IPS-18c (cell line): ENCODE data around the gene USHBP1.
"Not testable (repeated sequence)": the region's sequence is repeated elsewhere in the genome, so short reads cannot be mapped to it uniquely, and the experiment has no call there.

Experiments
- H3K4me3 ChIP-seq: 2 replicates; pipeline ENCODE4 v1.7.0; 2013; ENCODE audit warnings: low read depth, mild to moderate bottlenecking, low read length, moderate library complexity; ENCODE audit not compliant: insufficient read depth
- H3K9me3 ChIP-seq: one replicate; pipeline ENCODE4 v1.6.1; 2013; ENCODE audit warnings: mild to moderate bottlenecking, low read length, moderate library complexity; ENCODE audit not compliant: control insufficient read depth, insufficient read depth

USHBP1 gene

DNA sequence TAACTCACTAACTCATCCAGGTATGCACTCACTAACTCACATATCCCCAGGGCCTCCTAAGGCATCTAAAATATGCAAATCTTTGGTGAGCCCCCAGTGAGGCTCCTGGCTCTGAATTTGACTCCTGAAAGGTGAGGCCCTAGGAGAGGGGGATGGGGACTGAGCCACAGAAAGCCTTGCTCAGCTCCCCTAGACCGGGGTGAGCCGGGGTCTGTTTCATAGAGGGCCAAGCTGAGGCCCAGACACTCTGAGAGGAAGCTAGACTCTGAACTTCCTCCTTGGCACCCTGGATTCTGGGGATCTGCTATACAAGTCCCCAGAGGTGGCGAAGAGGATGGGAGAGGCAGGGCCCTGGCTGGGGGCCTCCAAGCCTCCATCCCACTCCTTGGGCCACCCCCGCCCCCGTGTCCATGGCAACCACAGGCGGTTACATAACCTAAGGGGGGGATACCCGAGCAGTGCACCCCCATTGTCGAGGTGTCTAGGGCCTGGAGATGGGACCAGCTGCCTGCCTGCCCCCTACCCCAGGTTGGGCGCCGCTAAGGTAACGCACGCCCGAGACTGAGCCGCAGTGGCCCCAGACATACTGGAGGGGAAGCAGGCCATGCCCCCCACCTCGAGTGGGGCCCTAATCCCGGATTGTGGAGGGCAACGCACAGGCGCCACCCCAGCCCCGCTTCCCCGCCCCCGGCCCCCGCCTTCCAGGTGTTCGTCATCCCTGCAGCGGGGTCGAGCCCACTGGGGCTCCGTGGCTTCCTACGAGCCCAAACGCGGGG lies 38.0 kb upstream of the USHBP1 start:
- Histone ChIP-seq H3K4me3 (peak overlapping the region; percentile 59), H3K9me3 (no peaks in the 10 kb centered on the region)

DNA sequence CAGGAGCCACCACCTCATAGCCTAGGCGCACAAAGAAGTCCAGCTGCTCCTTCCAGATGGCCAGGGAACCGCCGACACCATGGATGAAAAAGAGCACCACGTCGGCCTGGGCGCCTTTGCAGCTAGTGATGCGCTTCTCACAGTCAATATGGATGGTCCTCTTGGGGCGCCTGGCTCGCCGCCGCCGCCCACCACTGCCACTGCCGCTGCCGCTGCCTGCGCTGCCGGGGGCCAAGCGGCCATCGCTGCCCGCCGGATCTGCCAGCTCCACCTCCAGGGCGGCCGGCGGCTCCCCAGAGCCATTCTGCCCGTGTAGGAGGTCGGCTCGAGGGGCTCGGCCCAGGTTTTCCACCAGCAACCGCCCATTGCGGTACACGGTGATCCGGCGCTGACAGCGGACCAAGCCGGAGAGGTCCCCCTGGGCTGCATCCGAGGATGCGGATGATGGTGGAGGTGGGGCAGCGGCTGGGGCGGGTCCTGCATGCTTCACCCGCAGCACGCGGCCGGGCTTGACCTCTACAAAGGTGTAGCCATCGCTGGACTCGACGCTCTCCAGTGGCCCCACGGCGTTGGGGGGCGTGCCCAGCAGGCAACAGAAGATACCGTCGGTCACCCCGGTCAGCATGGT lies 36.6 kb upstream of the USHBP1 start:
- Histone ChIP-seq H3K9me3 (no peaks in the 10 kb centered on the region), H3K4me3 (no peak overlapping the region)

DNA sequence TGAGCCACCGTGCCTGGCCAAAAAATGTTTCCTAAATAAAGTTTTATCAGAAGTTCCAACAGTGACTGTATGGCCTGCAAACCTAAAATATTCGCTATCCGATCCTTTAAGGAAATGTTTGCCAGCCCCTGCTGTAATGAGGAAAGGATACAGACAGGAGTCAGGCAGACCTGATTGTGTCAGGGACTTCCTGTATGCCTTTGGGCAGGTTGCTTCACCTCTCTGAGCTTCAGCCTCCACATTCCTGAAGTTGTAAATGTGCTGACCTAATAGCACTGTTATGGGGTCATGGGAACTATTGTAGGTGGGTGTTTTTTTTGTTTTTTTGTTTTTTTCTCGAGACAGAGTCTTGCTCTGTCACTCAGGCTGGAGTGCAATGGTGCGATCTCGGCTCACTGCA lies 32.4 kb upstream of the USHBP1 start:
- no peak overlapping the region for H3K4me3 ChIP-seq
- no peaks in the 10 kb centered on the region for H3K9me3 ChIP-seq

DNA sequence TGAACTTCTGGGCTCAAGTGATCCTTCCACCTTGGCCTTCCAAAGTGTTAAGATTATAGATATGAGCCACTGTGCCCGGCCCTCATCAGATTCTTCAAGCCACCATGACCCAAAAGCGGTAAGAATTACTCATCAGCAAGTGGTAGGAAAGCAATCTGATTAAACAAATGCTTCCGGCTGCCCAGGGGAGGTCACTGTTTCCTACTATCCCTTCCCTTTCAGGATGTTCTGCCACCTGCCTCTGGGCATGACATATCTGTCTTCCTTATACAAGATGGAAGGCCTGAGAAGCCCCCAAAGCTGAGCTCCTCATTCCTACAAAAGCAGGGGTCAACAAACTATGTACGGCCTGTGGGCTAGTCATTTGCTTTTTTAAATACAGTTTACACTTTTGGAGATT lies 31.7 kb upstream of the USHBP1 start:
- Histone ChIP-seq H3K4me3 (no peak overlapping the region), H3K9me3 (no peaks in the 10 kb centered on the region)

DNA sequence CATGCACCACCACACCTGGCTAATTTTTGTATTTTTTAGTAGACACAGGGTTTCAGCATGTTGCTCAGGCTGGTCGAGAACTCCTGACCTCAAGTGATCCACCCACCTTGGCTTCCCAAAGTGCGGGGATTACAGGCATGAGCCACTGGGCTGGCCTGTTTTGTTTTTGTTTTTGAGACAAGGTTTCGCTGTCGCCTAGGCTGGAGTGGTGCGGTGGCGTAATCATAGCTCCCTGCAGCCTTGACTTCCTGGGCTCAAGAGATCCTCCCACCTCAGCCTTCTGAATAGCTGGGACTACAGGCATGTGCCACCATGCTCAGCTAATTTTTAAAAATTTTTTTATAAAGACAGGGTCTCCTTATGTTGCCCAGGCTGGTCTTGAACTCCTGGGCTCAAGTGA lies 31.0 kb upstream of the USHBP1 start:
- H3K9me3 ChIP-seq, H3K4me3 ChIP-seq: not testable (repeated sequence)

DNA sequence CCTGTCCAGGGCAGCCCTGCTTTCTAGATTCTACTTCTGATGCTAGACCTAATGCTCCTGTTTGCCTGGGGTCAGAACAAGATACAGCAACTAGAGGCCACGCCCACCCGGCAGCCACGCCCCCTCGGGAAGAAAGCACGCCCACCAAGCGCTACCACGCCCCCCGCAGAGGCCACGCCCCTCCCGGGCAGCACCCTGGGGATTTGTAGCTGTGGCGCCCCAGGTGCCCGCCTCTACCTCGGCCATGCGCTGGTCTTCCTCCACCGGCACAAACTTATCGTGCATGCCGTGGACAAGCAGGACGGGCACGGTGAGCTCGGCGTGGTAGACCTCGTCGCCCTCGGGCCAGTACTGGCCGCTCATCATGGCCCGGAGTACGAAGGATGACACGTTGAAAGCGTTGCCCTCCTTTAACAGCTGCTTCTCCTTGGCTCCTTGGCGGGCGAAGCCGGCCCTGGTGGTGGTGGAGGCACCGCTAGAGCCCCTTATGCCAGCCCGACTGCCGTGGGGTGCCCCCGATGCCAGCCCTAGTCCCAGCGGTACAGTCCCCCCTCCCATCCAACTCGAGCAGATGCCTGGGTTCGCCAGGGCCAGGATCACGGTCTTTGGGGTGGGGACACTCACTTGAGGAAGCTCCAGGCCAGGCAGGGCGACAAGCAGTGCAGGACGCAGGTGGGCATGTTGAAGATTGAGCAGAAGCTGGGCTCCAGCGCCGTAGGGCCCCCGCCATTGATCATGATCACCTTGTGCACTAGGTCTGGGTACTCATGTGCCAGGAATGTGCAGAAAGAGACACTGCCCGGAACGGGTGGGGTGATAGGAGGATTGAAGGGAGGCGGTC lies 29.7 kb upstream of the USHBP1 start:
- Histone ChIP-seq H3K9me3 (no peaks in the 10 kb centered on the region), H3K4me3 (peak overlapping the region; percentile 28; the same call in 1 of the 2 replicates)

DNA sequence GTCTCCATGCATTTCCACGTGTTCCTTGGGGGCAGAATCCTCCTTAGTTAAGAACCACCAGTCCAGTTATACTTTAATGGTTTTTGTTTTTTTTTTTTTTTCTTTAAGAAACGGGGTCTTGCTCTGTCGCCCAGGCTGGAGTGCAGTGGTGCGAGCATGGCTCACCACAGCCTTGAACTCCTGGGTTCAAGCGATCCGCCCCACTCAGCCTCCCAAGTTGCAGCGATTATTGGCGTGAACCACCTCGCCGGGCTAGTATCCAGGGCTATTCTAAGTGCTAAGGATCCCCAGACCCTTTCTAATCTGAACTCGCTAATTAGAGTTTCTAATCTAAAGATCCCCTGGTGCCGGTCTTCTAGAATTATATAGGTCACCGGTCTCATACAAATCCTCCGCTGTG lies 29.1 kb upstream of the USHBP1 start:
- Histone ChIP-seq H3K9me3 (no peaks in the 10 kb centered on the region), H3K4me3 (peak overlapping the region; percentile 28)

DNA sequence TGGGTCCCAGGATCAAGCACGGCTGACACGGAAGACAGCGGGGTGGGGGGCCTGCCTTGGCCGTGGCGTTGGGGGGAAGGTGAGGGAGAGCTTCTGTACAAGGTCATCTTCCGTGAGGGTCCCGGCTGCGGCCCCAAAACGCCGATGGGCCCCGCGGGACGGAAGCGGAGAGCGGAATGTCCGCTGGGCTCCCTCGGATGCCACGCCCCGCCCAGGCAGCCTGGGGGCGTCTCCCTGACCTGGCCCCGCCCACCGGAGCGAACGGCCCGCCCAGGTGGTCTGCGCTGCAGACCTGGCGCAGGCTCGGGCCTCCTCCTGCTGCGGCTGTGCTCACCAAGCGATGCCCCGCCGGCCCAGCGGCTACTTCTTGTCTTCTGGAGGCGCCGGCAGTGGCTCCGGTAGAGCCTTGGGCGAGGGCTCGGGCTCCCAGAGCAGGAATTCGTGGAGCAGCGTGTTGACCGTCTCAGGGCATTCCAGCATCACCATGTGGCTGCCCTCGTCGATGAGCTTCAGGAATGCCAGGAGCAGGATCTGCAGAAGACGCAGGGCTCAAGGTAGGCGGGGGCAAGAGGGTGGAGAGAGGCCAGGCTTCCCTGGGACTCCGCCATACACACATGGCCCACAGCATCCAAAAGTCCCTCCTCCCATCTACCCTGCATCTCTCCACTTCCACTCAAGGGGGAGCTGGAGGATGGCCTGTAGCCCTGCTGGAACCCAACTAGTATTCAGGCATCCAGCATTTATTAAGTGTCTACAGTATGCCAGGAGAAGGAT lies 27.9 kb upstream of the USHBP1 start:
- no peaks in the 10 kb centered on the region for H3K9me3 ChIP-seq
- peak overlapping the region; percentile 67 for H3K4me3 ChIP-seq

DNA sequence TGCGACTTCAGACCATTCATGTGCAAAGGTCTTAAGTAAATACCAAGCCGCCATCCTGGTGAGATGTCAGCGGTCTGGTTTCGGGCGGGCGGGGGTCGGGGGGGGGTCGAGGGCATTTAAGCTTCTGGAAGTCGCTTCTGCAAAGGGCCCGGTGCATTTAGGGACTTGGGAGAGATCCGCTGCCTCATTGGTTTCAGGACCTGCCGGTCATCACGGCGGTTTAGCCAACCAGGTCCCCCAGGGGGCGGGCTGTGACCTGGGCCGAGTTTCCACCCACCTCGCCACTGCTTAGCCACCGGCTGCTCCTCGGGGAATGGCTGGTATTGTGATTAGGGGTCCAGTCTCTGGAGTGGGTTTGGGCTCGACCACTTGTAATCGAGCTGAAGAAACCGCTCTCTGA lies 24.9 kb upstream of the USHBP1 start:
- H3K4me3 ChIP-seq: no peak overlapping the region
- no peaks in the 10 kb centered on the region for H3K9me3 ChIP-seq

DNA sequence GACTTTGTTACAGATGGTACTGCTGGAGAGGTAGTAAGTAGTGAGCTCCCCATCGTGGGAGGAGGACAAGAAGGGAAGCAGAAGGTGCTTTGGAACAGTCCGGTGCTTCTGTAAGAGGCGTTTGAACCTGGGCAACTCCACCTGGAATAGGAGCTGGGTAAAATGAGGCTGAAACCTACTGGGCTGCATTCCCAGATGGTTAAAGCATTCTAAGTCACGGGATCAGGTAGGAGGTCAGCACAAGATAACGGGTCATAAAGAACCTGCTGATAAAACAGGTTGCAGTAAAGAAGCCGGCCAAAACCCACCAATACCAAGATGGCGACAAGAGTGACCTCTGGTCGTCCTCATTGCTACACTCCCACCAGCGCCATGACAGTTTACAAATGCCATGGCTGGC lies 22.2 kb upstream of the USHBP1 start:
- Histone ChIP-seq H3K9me3 (no peaks in the 10 kb centered on the region), H3K4me3 (no peak overlapping the region)

DNA sequence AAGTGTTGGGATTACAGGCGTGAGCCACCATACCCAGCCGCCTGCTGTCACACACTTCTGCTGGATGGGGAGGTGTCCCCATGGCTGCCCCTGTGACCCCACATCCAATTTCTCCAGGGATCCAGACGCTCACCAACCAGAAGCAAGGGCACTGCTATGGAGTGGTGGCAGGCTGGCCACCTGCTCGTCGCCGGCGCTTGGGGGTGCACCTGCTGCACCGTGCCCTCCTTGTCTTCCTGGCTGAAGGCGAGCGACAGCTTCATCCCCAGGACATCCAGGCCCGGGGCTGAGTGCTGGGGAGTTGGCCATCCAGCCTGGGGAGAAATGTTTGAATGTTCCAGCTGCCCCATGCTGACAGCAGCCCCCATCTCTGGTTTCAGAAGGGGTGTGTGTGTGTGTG lies 21.7 kb upstream of the USHBP1 start:
- Histone ChIP-seq H3K4me3 (no peak overlapping the region), H3K9me3 (no peaks in the 10 kb centered on the region)

DNA sequence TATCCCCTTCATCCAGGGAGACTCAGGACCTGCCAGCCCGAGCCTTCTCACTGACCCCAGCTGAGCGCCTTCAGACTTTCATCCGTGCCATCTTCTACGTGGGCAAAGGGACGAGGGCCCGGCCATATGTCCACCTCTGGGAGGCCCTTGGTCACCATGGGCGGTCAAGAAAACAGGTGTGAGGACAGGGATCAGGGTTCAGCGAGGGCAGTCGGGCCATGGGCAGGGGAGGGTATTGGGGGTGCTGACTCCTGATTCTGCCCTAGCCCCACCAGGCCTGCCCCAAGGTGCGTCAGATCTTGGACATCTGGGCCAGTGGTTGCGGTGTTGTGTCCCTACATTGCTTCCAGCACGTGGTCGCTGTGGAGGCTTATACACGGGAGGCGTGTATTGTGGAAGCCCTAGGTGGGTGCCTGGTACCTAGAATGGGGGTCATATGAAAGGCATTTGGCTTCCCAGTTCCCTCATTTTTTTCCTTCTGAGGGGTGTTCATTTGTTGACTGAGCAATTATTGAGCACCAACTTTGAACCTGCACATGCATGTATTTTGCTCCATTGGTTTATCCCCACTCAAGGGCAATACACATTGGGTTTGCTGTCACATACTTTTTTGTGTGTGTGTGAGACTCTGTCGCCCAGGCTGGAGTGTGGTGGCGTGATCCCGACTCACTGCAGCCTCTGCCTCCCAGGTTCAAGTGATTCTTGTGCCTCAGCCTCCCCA lies 21.0 kb upstream of the USHBP1 start:
- Histone ChIP-seq H3K4me3 (no peak overlapping the region; the same call in 1 of the 2 replicates), H3K9me3 (no peaks in the 10 kb centered on the region)

DNA sequence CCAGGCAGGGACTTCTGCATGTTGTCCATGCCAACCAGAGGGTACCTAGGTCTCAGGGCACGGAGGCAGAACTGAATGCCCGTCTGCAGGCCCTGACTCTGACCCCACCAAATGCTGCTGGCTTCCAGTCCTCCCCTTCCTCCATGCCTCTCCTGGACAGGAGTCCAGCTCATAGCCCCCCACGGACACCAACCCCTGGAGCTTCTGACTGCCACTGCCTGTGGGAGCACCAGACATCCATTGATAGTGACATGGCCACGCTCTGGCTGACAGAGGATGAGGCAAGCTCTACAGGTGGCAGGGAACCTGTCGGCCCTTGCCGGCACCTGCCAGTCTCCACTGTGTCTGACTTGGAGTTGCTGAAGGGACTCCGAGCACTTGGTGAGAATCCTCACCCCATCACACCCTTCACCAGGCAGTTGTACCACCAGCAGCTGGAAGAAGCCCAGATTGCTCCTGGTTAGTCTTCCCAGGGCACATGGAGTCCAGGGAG lies 19.0 kb upstream of the USHBP1 start:
- Histone ChIP-seq H3K4me3 (no peak overlapping the region), H3K9me3 (no peaks in the 10 kb centered on the region)

DNA sequence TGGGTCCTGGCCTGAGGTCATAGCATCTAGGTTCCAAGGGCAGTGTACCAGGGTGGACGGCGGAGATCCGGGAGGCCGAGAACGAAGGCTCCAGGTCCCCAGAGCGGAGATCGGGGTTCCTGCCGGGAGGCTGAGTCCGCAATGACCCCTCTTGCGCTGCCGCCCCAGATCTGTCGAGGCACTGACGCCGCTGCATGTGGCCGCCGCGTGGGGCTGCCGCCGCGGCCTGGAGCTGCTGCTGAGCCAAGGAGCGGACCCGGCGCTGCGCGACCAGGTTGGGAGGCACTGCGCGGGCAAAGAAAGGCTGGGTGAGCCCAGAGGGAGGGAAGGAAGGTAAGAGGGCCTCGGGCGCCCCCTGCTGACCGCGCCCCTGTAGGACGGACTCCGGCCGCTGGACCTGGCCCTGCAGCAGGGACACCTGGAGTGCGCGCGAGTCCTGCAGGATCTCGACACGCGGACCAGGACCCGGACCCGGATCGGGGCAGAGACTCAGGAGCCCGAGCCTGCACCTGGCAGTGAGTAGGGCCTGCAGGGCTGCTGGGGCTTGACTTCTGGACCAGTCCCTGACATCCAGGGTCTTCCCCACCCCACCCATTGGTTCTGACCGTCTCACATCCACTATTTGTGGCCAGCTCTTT lies 18.1 kb upstream of the USHBP1 start:
- no peaks in the 10 kb centered on the region for H3K9me3 ChIP-seq
- H3K4me3 ChIP-seq: peak overlapping the region; percentile 41

DNA sequence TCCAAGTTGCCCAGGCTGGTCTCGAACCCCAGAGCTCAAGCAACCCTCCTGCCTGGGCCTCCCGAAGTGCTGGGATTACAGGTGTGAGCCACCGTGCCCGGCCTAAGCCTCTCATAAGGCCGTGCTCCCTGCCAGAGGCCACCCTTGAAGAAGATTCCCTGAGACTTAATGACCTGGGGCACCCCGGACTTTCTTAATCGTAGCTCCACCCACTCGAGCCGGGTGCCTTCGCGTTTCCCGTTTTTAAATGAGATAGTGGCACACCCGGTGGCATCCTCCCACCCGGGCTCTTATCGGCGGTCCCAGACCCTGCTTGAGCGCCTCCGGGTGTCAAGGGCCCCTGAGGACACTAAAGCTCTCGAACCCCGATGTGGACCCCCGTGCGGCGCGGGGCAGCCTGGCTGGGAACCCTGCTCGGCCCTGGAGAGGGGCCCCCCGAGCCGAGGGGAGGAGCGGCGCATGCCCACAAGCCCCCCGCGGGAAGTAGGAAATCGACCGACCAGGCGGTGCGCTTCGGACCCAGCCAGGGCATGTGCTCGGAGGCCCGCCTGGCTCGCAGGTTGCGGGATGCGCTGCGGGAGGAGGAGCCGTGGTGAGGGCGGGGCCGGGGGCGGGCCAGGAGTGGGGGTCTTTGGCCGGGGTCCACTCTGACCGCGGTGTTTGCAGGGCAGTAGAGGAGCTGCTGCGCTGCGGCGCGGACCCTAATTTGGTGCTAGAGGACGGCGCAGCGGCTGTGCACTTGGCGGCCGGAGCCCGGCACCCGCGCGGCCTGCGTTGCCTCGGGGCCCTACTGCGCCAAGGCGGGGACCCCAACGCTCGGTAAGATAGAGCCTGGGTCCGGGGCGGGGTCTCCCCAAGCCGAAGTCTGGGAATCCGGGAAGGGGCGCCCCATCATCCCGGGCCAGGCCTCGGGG lies 17.1 kb upstream of the USHBP1 start, which contains the start of gene ANKLE1:
TSS of gene ANKLE1 (plus strand) at position 511 of the 914 bp plus-strand sequence. CDS start at position 531, 20 bp downstream.
- H3K4me3 ChIP-seq: peak within 1 kb of the TSS; percentile 41
- no peaks in the 10 kb centered on the region for H3K9me3 ChIP-seq
